Activated T-helper 1 cell treated with anti-CD3 and anti-CD28 coated beads, Interleukin-12 subunit alpha, Interleukin-12 subunit beta, Interleukin-2, Interleukin-4 antibody, amounts not matched to agents 30 ng/mL and 10 ng/mL and 1 ng/mL, durations not matched to agents 14 hours and 24 hours and 36 hours (primary cell): ENCODE measurements around the gene KRTAP5-5. TPM values are rescaled to one million over a fixed set of nuclear protein-coding genes. Genes with fewer than 3 reads are reported as not detected.
"Not testable (repeated sequence)": the region's sequence is repeated elsewhere in the genome, so short reads cannot be mapped to it uniquely, and the experiment has no call there.

Experiments used
- DNase-seq: peaks from one replicate; pipeline ENCODE4 v3.0.0; 2021; ENCODE audit warnings: low spot score
- H3K27ac Mint-ChIP-seq: one replicate; pipeline ENCODE4 v1.8.0; 2021; ENCODE audit warnings: mild to moderate bottlenecking, mixed read lengths
- H3K27me3 Mint-ChIP-seq: one replicate; pipeline ENCODE4 v1.8.0; 2022; ENCODE audit warnings: mild to moderate bottlenecking, moderate library complexity, mixed read lengths; ENCODE audit not compliant: insufficient read depth
- H3K36me3 Mint-ChIP-seq: one replicate; pipeline ENCODE4 v1.8.0; 2021; ENCODE audit warnings: low read depth, mixed read lengths
- H3K4me1 Mint-ChIP-seq: one replicate; pipeline ENCODE4 v1.8.0; 2021; ENCODE audit warnings: low read depth, mixed read lengths
- H3K4me3 Mint-ChIP-seq: one replicate; pipeline ENCODE4 v1.8.0; 2021; ENCODE audit warnings: mild to moderate bottlenecking, moderate library complexity, mixed read lengths
- H3K9me3 Mint-ChIP-seq: one replicate; pipeline ENCODE4 v1.8.0; 2021; ENCODE audit warnings: mixed read lengths
- intact Hi-C: fragments of 100-400 bp; cut with micrococcal nuclease; formaldehyde crosslinking; loops from one replicate; pipeline ENCODE4 v1.15.1; 2024
- total RNA-seq: library from RNA; stranded (reverse); gene quantifications from 2 replicates; pipeline ENCODE4 v1.2.3, GENCODE V29; 2022

The KRTAP5-5 gene
- total RNA-seq, 1 donor from 2014 or later, result not detected

GRCh38 chr11:1597994-1598380 is 31.6 kb upstream of the KRTAP5-5 start, which contains the start of gene KRTAP5-2:
Gene KRTAP5-2, minus strand, starts transcription at chr11:1598294. Its CDS starts 44 bp downstream, at chr11:1598250.
- Mint-ChIP-seq H3K27me3 (peaks cover 46% of the 10 kb centered on the region), H3K9me3 (no peaks in the 10 kb centered on the region), H3K27ac (no peak within 1 kb of the TSS), H3K4me1 (no peaks in the 10 kb centered on the region), H3K36me3 (no peaks in the 10 kb centered on the region), H3K4me3 (no peak within 1 kb of the TSS)
- DNase-seq, result no peak
- intact Hi-C loops, result no loop called here

- H3K9me3 Mint-ChIP-seq, H3K27ac Mint-ChIP-seq, H3K36me3 Mint-ChIP-seq, H3K4me1 Mint-ChIP-seq, H3K4me3 Mint-ChIP-seq, DNase-seq, intact Hi-C loops: not testable (repeated sequence)
- H3K27me3 Mint-ChIP-seq, result peaks cover 46% of the 10 kb centered on the region
These were observed 31.2 kb upstream of the KRTAP5-5 start for GRCh38 chr11:1598406-1598805.

GRCh38 chr11:1598816-1599215 is 30.8 kb upstream of the KRTAP5-5 start:
- H3K4me3 Mint-ChIP-seq, result no peak overlapping the region
- H3K36me3 Mint-ChIP-seq, result no peaks in the 10 kb centered on the region
- peaks cover 45% of the 10 kb centered on the region for H3K27me3 Mint-ChIP-seq
- H3K9me3 Mint-ChIP-seq, result no peaks in the 10 kb centered on the region
- H3K4me1 Mint-ChIP-seq, result no peaks in the 10 kb centered on the region
- intact Hi-C loops, result no loop called here
- DNase-seq, result no peak
- H3K27ac Mint-ChIP-seq, result no peak overlapping the region

GRCh38 chr11:1600626-1601025 is 28.9 kb upstream of the KRTAP5-5 start:
- intact Hi-C loops, result no loop called here
- Mint-ChIP-seq H3K36me3 (no peaks in the 10 kb centered on the region), H3K27ac (no peak overlapping the region), H3K4me1 (no peaks in the 10 kb centered on the region), H3K27me3 (peaks cover 32% of the 10 kb centered on the region), H3K4me3 (no peak overlapping the region), H3K9me3 (no peaks in the 10 kb centered on the region)
- DNase-seq, result no peak

GRCh38 chr11:1601663-1602062 is 27.9 kb upstream of the KRTAP5-5 start:
- DNase-seq, intact Hi-C loops, H3K4me3 Mint-ChIP-seq, H3K27ac Mint-ChIP-seq, H3K9me3 Mint-ChIP-seq, H3K4me1 Mint-ChIP-seq, H3K36me3 Mint-ChIP-seq: not testable (repeated sequence)
- peaks cover 28% of the 10 kb centered on the region for H3K27me3 Mint-ChIP-seq

GRCh38 chr11:1603629-1604028 is 25.9 kb upstream of the KRTAP5-5 start:
- Mint-ChIP-seq H3K27ac (no peak overlapping the region), H3K4me3 (no peak overlapping the region), H3K36me3 (no peaks in the 10 kb centered on the region), H3K27me3 (peaks cover 32% of the 10 kb centered on the region), H3K9me3 (no peaks in the 10 kb centered on the region), H3K4me1 (no peaks in the 10 kb centered on the region)
- no peak for DNase-seq
- intact Hi-C loops, result no loop called here

- DNase-seq, result no peak
- H3K4me1 Mint-ChIP-seq, result no peaks in the 10 kb centered on the region
- H3K27ac Mint-ChIP-seq, result no peak overlapping the region
- H3K9me3 Mint-ChIP-seq, result no peaks in the 10 kb centered on the region
- peaks cover 32% of the 10 kb centered on the region for H3K27me3 Mint-ChIP-seq
- no peak overlapping the region for H3K4me3 Mint-ChIP-seq
- intact Hi-C loops, result no loop called here
- no peaks in the 10 kb centered on the region for H3K36me3 Mint-ChIP-seq
These were observed 25.4 kb upstream of the KRTAP5-5 start for GRCh38 chr11:1604181-1604580.

- Mint-ChIP-seq H3K27me3 (peaks cover 27% of the 10 kb centered on the region), H3K36me3 (no peaks in the 10 kb centered on the region), H3K27ac (no peak overlapping the region), H3K4me3 (no peak overlapping the region), H3K4me1 (no peaks in the 10 kb centered on the region), H3K9me3 (no peaks in the 10 kb centered on the region)
- intact Hi-C loops, result no loop called here
- DNase-seq, result no peak
These were observed 24.9 kb upstream of the KRTAP5-5 start for GRCh38 chr11:1604711-1605110.

GRCh38 chr11:1605923-1606322 is 23.7 kb upstream of the KRTAP5-5 start:
- H3K27me3 Mint-ChIP-seq, result peaks cover 16% of the 10 kb centered on the region
- H3K36me3 Mint-ChIP-seq, H3K4me3 Mint-ChIP-seq, intact Hi-C loops, H3K27ac Mint-ChIP-seq, H3K4me1 Mint-ChIP-seq, DNase-seq, H3K9me3 Mint-ChIP-seq: not testable (repeated sequence)

- H3K4me1 Mint-ChIP-seq, H3K36me3 Mint-ChIP-seq, DNase-seq, H3K27ac Mint-ChIP-seq, H3K4me3 Mint-ChIP-seq, H3K9me3 Mint-ChIP-seq, intact Hi-C loops: not testable (repeated sequence)
- H3K27me3 Mint-ChIP-seq, result peaks cover 16% of the 10 kb centered on the region
These were observed 22.3 kb upstream of the KRTAP5-5 start for GRCh38 chr11:1607156-1607845.

- H3K36me3 Mint-ChIP-seq, H3K4me1 Mint-ChIP-seq, H3K9me3 Mint-ChIP-seq, H3K27ac Mint-ChIP-seq, intact Hi-C loops, DNase-seq, H3K4me3 Mint-ChIP-seq: not testable (repeated sequence)
- peaks cover 13% of the 10 kb centered on the region for H3K27me3 Mint-ChIP-seq
These were observed 21.7 kb upstream of the KRTAP5-5 start for GRCh38 chr11:1607901-1608300.

- Mint-ChIP-seq H3K9me3 (no peaks in the 10 kb centered on the region), H3K4me1 (no peaks in the 10 kb centered on the region), H3K4me3 (no peak within 1 kb of the TSS), H3K36me3 (no peaks in the 10 kb centered on the region), H3K27me3 (peaks cover 11% of the 10 kb centered on the region), H3K27ac (no peak within 1 kb of the TSS)
- intact Hi-C loops, result no loop called here
- DNase-seq, result no peak
These were observed 21.2 kb upstream of the KRTAP5-5 start, which contains the start of gene KRTAP5-3 for GRCh38 chr11:1608363-1608762. Gene KRTAP5-3, minus strand, starts transcription at chr11:1608463. Its CDS starts 78 bp downstream, at chr11:1608385.

- Mint-ChIP-seq H3K4me1 (peaks cover 5% of the 10 kb centered on the region), H3K36me3 (no peaks in the 10 kb centered on the region), H3K27ac (no peak overlapping the region), H3K27me3 (peaks cover 2% of the 10 kb centered on the region), H3K4me3 (no peak overlapping the region), H3K9me3 (no peaks in the 10 kb centered on the region)
- intact Hi-C loops, result no loop called here
- DNase-seq, result no peak
These were observed 11.3 kb upstream of the KRTAP5-5 start for GRCh38 chr11:1618231-1618630.

- no peak for DNase-seq
- Mint-ChIP-seq H3K9me3 (no peaks in the 10 kb centered on the region), H3K4me3 (no peak overlapping the region), H3K4me1 (peaks cover 5% of the 10 kb centered on the region), H3K27me3 (peaks cover 2% of the 10 kb centered on the region), H3K27ac (no peak overlapping the region), H3K36me3 (no peaks in the 10 kb centered on the region)
- intact Hi-C loops, result no loop called here
These were observed 10.1 kb upstream of the KRTAP5-5 start for GRCh38 chr11:1619449-1619848.
